Ammon's horn (tissue), 1 donor: ENCODE results near the gene TRAPPC2B.
"Not testable (repeated sequence)": the region's sequence is repeated elsewhere in the genome, so short reads cannot be mapped to it uniquely, and the experiment has no call there.

Source experiments
- DNase-seq: peaks from one replicate; pipeline ENCODE4 v3.0.0-alpha.2; 2016; ENCODE audit warnings: low spot score

Gene TRAPPC2B

GRCh38 chr19:57374647-57375046 is 11.3 kb downstream of the TRAPPC2B start:
- not testable (repeated sequence) for DNase-seq

GRCh38 chr19:57376151-57376550 is 12.8 kb downstream of the TRAPPC2B start:
- no peak for DNase-seq

- no peak for DNase-seq
Observed at GRCh38 chr19:57377498-57378146, 14.3 kb downstream of the TRAPPC2B start.

- no peak for DNase-seq
Observed at GRCh38 chr19:57380923-57381322, 17.6 kb downstream of the TRAPPC2B start.

GRCh38 chr19:57382806-57383488 is 19.6 kb downstream of the TRAPPC2B start:
- DNase-seq: no peak

GRCh38 chr19:57389194-57389729 is 25.9 kb downstream of the TRAPPC2B start:
- DNase-seq: no peak

GRCh38 chr19:57389730-57390598 is 26.6 kb downstream of the TRAPPC2B start, which contains the start of gene ZNF548:
Gene ZNF548 (plus strand): TSS chr19:57389854. CDS start chr19:57390100, 246 bp downstream.
- peak; percentile 99 for DNase-seq

- no peak for DNase-seq
Observed at GRCh38 chr19:57395710-57396109, 32.4 kb downstream of the TRAPPC2B start.

- no peak for DNase-seq
Observed at GRCh38 chr19:57398868-57399267, 35.5 kb downstream of the TRAPPC2B start.

GRCh38 chr19:57403737-57404563 is 40.6 kb downstream of the TRAPPC2B start:
- DNase-seq: no peak

GRCh38 chr19:57406516-57407123 is 43.3 kb downstream of the TRAPPC2B start:
- peak; percentile 58 for DNase-seq

GRCh38 chr19:57410877-57411671 is 47.7 kb downstream of the TRAPPC2B start, which contains the start of gene ZNF17:
Gene ZNF17 (plus strand): TSS chr19:57411161. CDS start chr19:57413616, 2,455 bp downstream.
- peak; percentile 99 for DNase-seq
